PC-3 (cell line): ENCODE measurements around the gene LCLAT1. TPM values are rescaled to one million over a fixed set of nuclear protein-coding genes. Genes with fewer than 3 reads are reported as not detected.

Source experiments
- ATAC-seq: fragments of 200-7000 bp; cut with Tn5 transposase; 2 replicates; pipeline ENCODE4 v1.9.1; 2020; ENCODE audit warnings: mild to moderate bottlenecking, moderate library complexity
- BruUV-seq: library from RNA; stranded (reverse); fragments of 400-500 nt; replicated peaks from 2 replicates; lab custom pipeline; 2021; lab: Mats Ljungman, UMichigan
- CTCF ChIA-PET: fragments of 300-600 bp; sonication (Branson Sonifier 250); formaldehyde crosslinking; loops from one replicate; lab custom pipeline; 2022; ENCODE audit warnings: antibody characterized with exemption; lab: Charles Lee
- POLR2A ChIA-PET: fragments of 300-600 bp; sonication (Branson Sonifier 250); formaldehyde crosslinking; loops from one replicate; lab custom pipeline; 2022; ENCODE audit warnings: antibody characterized with exemption; ENCODE audit not compliant: unreplicated experiment; lab: Charles Lee
- DNase-seq: peaks from one replicate; pipeline ENCODE4 v3.0.0-alpha.2; 2015
- H2AFZ ChIP-seq: fragments of 300-600 bp; sonication (generic); 2 replicates; pipeline ENCODE4 v1.6.0; 2016; ENCODE audit warnings: antibody characterized with exemption, low read length
- H3F3A ChIP-seq: fragments of 300-600 bp; sonication (generic); one replicate; pipeline ENCODE4 v1.6.0; 2017; ENCODE audit warnings: antibody characterized with exemption, low read length, control low read depth, mild to moderate bottlenecking; ENCODE audit not compliant: unreplicated experiment
- H3K27ac ChIP-seq: fragments of 300-600 bp; sonication (generic); 2 replicates; pipeline ENCODE4 v1.5.1; 2016; ENCODE audit warnings: mild to moderate bottlenecking, low read length
- H3K27me3 ChIP-seq: fragments of 300-600 bp; sonication (generic); 2 replicates; pipeline ENCODE4 v1.6.1; 2016; ENCODE audit warnings: low read length, mixed read lengths
- H3K36me3 ChIP-seq: fragments of 300-600 bp; sonication (generic); 2 replicates; pipeline ENCODE4 v1.6.1; 2016; ENCODE audit warnings: low read depth, mixed run types, low read length, mixed read lengths
- H3K4me1 ChIP-seq: fragments of 300-600 bp; sonication (generic); 2 replicates; pipeline ENCODE4 v1.5.1; 2016; ENCODE audit warnings: low read length; ENCODE audit not compliant: insufficient read depth
- H3K4me2 ChIP-seq: fragments of 300-600 bp; sonication (generic); 2 replicates; pipeline ENCODE4 v1.6.0; 2016; ENCODE audit warnings: low read length
- H3K4me3 ChIP-seq: fragments of 300-600 bp; sonication (generic); 2 replicates; pipeline ENCODE4 v1.5.1; 2016; ENCODE audit warnings: mild to moderate bottlenecking, low read length, mixed read lengths
- H3K79me2 ChIP-seq: fragments of 300-600 bp; sonication (generic); 2 replicates; pipeline ENCODE4 v1.6.1; 2017; ENCODE audit warnings: low read length, mixed read lengths
- H3K9ac ChIP-seq: fragments of 300-600 bp; sonication (generic); 2 replicates; pipeline ENCODE4 v1.6.0; 2016; ENCODE audit warnings: mild to moderate bottlenecking, low read length
- H3K9me2 ChIP-seq: fragments of 300-600 bp; sonication (generic); replicated peaks from 2 replicates; pipeline ENCODE4 v1.6.1; 2016; ENCODE audit warnings: mixed run types, low read length, mixed read lengths
- H3K9me3 ChIP-seq: fragments of 300-600 bp; sonication (generic); 2 replicates; pipeline ENCODE4 v1.6.1; 2016; ENCODE audit warnings: low read length, mixed read lengths
- H4K20me1 ChIP-seq: fragments of 300-600 bp; sonication (generic); 2 replicates; pipeline ENCODE4 v1.6.1; 2016; ENCODE audit warnings: low read length, mixed read lengths
- EZH2 ChIP-seq: fragments of 300-600 bp; sonication (generic); IDR thresholded peaks from one replicate; pipeline ENCODE4 v1.6.1; 2017; ENCODE audit warnings: antibody characterized with exemption, mild to moderate bottlenecking, low read length; ENCODE audit not compliant: unreplicated experiment
- EZH2phosphoT487 ChIP-seq: fragments of 300-600 bp; sonication (generic); IDR thresholded peaks from 2 replicates; pipeline ENCODE4 v1.6.1; 2018; ENCODE audit warnings: mild to moderate bottlenecking, antibody characterized with exemption, low read length, borderline replicate concordance
- intact Hi-C: fragments of 100-400 bp; cut with micrococcal nuclease; formaldehyde crosslinking; loops from 2 replicates; pipeline ENCODE4 v1.9.0; 2023
- total RNA-seq: library from RNA; depleted of rRNA; stranded (reverse); fragments of >200 nt; gene quantifications from 2 replicates; pipeline ENCODE4 v1.2.3, GENCODE V29; 2014
- TF ChIP-seq, protein P1 (sequence below): fragments of 300-600 bp; sonication (generic); conservative IDR thresholded peaks from 2 replicates; pipeline ENCODE4 v1.5.1; 2017; ENCODE audit warnings: antibody characterized with exemption, low read depth, mild to moderate bottlenecking, low read length

LCLAT1 gene
- total RNA-seq, 1 experiment from 2014 or later: 22.0 TPM

DNA sequence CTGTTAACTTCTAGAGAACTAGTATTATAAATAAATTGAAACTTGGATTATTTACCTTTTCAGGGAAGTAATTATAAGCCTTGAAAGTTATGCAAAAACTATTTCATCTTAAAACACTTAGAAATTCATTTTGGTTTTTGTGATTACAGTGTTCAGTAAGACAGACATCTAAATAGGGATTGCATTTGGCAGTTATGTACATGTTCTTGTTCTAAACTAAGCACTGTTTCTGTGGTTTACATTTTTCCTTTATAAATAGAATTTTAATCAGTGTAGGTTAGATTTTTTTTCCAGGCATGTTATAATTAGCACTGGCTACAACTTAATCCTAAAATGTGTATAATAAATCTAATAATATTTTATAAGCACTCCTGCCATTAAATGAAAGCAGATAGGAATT lies 35.0 kb downstream of the LCLAT1 start:
- Histone ChIP-seq H3K79me2 (peaks cover 15% of the 10 kb centered on the region; the same call in 1 of the 2 replicates), H3K36me3 (no peaks in the 10 kb centered on the region), H2AFZ (no peak overlapping the region), H3K9me2 (no peaks in the 10 kb centered on the region), H3K4me3 (no peak overlapping the region), H3K9ac (no peak overlapping the region), H3K27ac (no peak overlapping the region), H3K9me3 (no peaks in the 10 kb centered on the region), H3K4me1 (no peaks in the 10 kb centered on the region), H3K4me2 (no peak overlapping the region), H3F3A (no peaks in the 10 kb centered on the region), H3K27me3 (no peaks in the 10 kb centered on the region), H4K20me1 (peaks cover 5% of the 10 kb centered on the region; the same call in 1 of the 2 replicates)
- ChIA-PET CTCF (no interaction called here), POLR2A (no interaction called here)
- intact Hi-C loops: no loop called here
- TF ChIP-seq EZH2phosphoT487 (no peak), EZH2 (no peak)
- TF ChIP-seq, protein P1, sequence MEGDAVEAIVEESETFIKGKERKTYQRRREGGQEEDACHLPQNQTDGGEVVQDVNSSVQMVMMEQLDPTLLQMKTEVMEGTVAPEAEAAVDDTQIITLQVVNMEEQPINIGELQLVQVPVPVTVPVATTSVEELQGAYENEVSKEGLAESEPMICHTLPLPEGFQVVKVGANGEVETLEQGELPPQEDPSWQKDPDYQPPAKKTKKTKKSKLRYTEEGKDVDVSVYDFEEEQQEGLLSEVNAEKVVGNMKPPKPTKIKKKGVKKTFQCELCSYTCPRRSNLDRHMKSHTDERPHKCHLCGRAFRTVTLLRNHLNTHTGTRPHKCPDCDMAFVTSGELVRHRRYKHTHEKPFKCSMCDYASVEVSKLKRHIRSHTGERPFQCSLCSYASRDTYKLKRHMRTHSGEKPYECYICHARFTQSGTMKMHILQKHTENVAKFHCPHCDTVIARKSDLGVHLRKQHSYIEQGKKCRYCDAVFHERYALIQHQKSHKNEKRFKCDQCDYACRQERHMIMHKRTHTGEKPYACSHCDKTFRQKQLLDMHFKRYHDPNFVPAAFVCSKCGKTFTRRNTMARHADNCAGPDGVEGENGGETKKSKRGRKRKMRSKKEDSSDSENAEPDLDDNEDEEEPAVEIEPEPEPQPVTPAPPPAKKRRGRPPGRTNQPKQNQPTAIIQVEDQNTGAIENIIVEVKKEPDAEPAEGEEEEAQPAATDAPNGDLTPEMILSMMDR: no peak
- BruUV-seq: no TSS peak
- no peak for ATAC-seq
- DNase-seq: no peak

DNA sequence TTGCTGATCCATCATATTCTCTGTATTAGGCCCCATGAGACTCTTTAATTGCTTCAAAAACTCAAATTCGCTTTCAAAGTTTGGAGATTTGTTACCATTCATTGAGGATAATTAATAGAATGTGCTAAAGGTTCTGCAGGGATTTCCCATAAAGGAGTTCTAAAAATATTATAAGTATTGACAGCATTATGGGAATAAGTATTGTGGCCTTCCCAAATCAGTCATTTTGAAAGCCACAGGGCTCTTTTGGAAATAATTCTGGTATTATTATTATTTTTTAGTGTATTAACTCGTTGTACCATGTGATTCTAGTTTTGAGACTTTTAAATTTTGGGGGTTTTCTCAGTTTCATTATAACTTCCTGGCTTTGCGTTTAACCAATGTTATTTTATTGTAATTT lies 37.1 kb downstream of the LCLAT1 start:
- Histone ChIP-seq H3K4me2 (no peak overlapping the region), H3K79me2 (0 out of 2 replicates have a peak, but pooled peaks cover 16% of the 10 kb centered on the region), H3K4me3 (no peak overlapping the region), H3K27ac (no peak overlapping the region), H3K27me3 (no peaks in the 10 kb centered on the region), H3K9me2 (no peaks in the 10 kb centered on the region), H3K9ac (no peak overlapping the region), H4K20me1 (peaks cover 5% of the 10 kb centered on the region; the same call in 1 of the 2 replicates), H3K4me1 (no peaks in the 10 kb centered on the region), H3F3A (no peaks in the 10 kb centered on the region), H2AFZ (no peak overlapping the region), H3K36me3 (no peaks in the 10 kb centered on the region), H3K9me3 (no peaks in the 10 kb centered on the region)
- no TSS peak for BruUV-seq
- intact Hi-C loops: no loop called here
- TF ChIP-seq EZH2: no peak
- TF ChIP-seq EZH2phosphoT487: no peak
- TF ChIP-seq, protein P1: no peak
- DNase-seq: no peak
- ATAC-seq: no peak
- ChIA-PET POLR2A (no interaction called here), CTCF (no interaction called here)

DNA sequence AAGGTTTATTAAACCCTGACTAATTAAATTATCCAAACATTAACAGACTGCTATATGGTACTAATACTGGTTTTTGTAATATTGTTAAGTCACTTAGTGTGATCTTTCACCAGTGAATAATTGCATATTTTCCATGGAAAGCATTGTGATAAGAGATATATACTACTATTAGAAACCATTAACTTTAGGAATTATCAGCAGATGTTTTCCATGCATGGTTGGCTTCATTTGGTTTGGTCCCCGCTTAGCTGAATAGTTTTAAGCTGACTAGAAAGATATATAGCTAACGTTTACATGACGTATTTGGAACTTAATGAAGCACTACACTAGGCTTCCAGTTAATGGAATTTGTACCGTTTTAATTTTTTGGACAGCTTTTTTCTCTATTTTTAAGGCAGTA lies 37.9 kb downstream of the LCLAT1 start:
- no peak overlapping the region for H3K9ac ChIP-seq
- H3K27me3 ChIP-seq: no peaks in the 10 kb centered on the region
- H3K9me2 ChIP-seq: no peaks in the 10 kb centered on the region
- no peak for ATAC-seq
- no peak for TF ChIP-seq EZH2phosphoT487
- TF ChIP-seq EZH2: no peak
- TF ChIP-seq, protein P1: no peak
- H3K79me2 ChIP-seq: 0 out of 2 replicates have a peak, but pooled peaks cover 16% of the 10 kb centered on the region
- no peaks in the 10 kb centered on the region for H3K4me1 ChIP-seq
- no peaks in the 10 kb centered on the region for H3F3A ChIP-seq
- CTCF ChIA-PET: no interaction called here
- H3K4me2 ChIP-seq: no peak overlapping the region
- no TSS peak for BruUV-seq
- H3K27ac ChIP-seq: no peak overlapping the region
- intact Hi-C loops: no loop called here
- peaks cover 5% of the 10 kb centered on the region; the same call in 1 of the 2 replicates for H4K20me1 ChIP-seq
- H3K9me3 ChIP-seq: no peaks in the 10 kb centered on the region
- no peak overlapping the region for H2AFZ ChIP-seq
- H3K4me3 ChIP-seq: no peak overlapping the region
- no peak for DNase-seq
- POLR2A ChIA-PET: no interaction called here
- H3K36me3 ChIP-seq: no peaks in the 10 kb centered on the region
